Measurements from ENCODE around the gene PPP2R2B.

The PPP2R2B gene

DNA sequence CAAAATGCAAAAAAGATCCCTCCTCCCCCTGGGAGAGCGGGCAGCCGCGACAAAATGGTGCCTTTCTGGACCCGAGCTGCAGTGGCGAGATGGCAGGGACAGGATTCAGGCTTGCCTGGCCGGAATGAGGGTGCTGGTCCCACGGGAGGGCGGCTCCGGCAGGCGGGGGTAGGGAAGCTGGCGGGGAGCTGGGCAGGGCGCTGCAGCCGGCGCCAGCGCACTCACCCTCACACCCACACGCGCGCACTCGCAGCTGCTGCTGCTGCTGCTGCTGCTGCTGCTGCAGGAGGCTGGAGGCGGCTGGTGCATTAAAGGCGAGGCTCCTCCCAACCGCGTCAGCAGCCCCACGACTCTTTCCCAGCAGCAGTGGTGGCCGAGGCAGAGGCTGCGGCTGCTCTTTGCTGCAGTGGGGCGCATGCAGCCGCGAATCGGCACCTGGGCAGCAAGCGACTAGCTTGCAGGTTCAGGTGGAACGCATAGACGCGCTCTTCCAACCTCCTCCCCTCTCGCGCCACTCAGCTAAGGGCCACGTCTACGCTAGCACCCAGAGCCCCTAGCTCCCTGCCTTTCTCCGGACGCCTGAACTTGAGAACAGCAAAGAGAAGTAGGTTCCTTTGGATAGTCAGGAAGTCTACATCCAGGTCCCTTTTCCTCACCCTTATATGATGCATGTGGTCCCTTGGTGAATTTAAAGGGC, at the start of gene PPP2R2B:
PPP2R2B (minus strand) TSS at position 282 of the 697 bp plus-strand sequence.
- peak; percentile 75 for DNase-seq

- DNase-seq: no peak
Observed at GRCh38 chr5:146924132-146924531, 45.6 kb upstream of the PPP2R2B start.

DNA sequence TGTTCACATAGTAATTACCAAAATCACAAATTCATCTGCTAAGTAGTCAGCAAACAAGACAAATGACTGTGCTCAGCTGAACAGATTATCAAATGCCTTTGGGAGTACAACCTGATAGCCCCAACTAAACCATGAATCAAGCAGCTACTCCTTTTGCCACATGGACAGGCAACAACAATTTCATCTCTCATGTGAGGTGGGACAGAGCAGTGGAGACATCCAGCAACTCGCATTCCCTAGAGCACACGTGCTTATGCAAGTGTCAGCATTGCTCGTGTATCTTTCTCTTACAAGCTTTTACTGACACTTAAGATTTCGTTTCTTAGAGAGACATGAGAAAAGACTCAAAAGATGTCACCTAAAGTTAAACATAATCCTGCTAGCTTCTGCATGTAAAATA, 42.7 kb upstream of the PPP2R2B start:
- no peak for DNase-seq

DNA sequence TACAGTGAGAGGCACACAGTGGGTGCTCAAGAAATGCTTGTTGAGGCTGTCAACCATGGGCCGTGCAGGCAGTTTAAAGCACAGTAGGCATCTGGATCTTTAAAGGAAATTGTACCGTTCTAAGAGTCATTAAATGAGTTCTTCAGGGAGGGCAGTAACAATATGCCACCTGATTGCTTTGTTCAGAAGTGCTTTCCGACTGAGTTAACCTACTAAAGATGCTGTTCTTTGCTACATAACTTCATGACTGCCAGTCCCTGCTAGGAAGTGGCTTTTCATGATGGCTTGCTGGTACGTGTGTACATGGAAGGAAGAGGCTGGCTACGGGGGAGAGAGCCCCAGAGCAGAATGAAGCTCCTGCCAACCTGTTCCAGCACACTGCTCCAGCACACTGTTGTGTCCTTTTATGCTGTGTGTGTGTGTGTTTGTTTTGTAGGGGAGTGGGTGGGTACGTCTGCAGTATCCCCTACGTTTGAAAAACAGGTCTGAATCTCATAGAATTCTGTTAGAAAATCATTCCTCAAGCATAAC, 41.9 kb upstream of the PPP2R2B start:
- no peak for DNase-seq

- DNase-seq: no peak
Observed at GRCh38 chr5:146919304-146919703, 40.7 kb upstream of the PPP2R2B start.

GRCh38 chr5:146917931-146918330, 39.4 kb upstream of the PPP2R2B start:
- no peak for DNase-seq

- no peak for DNase-seq
Observed at GRCh38 chr5:146912874-146913273, 34.3 kb upstream of the PPP2R2B start.

- no peak for DNase-seq
Observed at GRCh38 chr5:146910239-146910638, 31.7 kb upstream of the PPP2R2B start.

- DNase-seq: no peak
Observed at GRCh38 chr5:146909255-146910068, 30.9 kb upstream of the PPP2R2B start.

- DNase-seq: no peak
Observed at GRCh38 chr5:146906803-146907202, 28.2 kb upstream of the PPP2R2B start.

DNA sequence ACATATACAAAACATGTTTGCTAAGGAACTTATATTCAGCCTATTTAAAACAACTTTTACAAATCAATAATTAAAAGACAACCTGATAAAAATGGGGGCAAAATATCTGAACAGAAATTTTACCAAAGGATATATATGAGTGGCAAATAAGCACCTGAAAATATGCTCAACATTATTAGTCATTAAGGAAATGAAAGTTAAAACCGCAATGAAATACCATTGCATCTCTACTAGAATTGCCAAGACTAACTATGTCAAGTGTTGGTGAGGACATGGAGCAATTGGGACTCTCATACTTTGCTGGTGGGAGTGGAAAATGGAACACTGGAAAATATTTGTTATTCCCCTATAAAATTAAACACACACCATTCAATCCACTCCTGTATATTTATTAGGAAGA, 26.3 kb upstream of the PPP2R2B start:
- DNase-seq: no peak

DNA sequence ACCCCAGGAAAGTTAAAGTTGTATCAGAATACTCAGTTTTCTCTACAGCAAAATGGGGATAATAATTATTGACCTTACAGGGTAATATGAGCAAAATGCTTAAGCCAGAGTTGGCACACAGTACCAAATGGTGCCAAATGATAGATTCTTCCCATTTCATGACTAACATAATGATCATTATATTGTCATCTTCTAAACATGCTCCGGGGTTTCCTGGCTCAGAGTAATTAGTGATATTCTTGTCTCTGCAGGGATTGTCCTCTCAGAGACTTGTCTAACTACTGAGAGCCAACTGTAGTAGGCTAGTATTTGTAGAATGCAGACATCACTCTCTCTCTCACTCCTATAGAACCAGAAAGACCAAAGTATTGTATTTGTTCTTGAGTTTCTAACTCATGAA, 25.2 kb upstream of the PPP2R2B start:
- no peak for DNase-seq

GRCh38 chr5:146902471-146902870, 23.9 kb upstream of the PPP2R2B start:
- DNase-seq: no peak

DNA sequence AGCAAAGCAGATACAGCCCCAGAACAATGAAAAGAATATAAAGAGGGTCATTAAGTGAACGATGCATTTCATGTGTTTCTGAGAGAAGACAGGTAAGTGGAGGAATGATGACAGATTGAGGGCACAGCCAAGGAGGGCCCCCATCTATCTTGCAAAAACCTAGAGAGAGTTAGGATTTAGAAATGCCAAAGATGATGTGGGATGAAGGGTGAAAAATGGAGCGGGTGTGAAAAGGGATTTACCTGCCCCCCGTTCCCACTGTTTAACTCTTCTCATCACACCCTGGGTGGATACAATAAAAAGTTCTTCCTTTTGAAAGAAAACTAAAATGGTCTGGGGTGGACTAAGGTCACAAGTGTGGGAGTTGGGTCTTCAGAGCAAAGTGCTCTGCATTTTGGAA, 18.5 kb upstream of the PPP2R2B start:
- no peak for DNase-seq

GRCh38 chr5:146894753-146895521, 16.4 kb upstream of the PPP2R2B start:
- no peak for DNase-seq

GRCh38 chr5:146893991-146894390, 15.4 kb upstream of the PPP2R2B start:
- no peak for DNase-seq

DNA sequence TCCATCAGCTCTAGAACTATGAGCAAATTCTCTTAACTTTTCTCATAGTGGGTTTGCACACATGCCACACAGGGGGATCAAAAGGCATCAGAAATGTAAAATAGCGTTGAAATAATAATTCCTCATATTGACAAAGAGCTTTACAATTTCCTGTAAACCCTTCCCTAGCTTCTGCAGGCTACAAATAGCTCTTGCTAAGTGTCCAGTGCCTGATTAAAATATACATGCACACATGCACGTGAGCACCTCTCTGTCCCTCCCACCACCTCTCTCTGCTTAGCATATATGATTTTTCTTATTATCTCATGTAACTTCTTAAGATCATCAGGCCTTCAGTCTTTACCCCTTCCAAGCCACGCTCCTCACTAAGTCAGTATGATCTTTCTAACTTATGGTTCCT, 13.7 kb upstream of the PPP2R2B start:
- DNase-seq: no peak

GRCh38 chr5:146891511-146891910, 13.0 kb upstream of the PPP2R2B start:
- no peak for DNase-seq

DNA sequence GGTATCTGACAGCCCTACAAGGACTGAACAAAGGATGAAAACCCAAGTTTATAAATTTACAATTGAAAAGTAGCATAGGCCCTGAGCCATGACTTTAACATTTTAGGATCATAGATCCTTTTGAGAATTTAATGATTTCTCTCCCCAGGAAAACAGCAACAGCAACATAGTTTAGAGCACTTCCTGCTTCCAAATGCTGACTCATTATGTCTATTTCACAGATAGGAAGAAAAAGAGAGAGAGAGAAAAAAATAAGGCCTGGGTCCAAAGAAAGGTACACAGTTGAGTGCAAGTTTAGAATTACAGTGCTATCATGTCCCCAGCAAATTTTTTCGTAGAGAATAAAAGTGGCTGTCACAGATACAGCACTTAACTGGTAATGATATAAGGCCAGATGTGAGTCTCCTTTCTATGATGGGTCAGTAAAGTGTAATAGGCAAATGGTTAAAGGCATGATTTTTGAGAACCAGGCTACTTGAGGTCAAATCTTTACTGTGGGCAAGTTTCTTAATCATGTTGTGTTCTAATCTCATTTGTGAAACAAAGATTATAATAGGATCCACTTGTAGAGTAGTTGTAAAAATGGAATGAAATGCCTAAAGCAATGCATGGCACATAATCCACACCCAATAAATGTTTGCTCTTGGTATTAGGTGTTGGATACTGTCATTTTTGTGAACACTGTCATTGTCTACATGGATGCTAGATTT, 12.3 kb upstream of the PPP2R2B start:
- DNase-seq: no peak

- no peak for DNase-seq
Observed at GRCh38 chr5:146890066-146890465, 11.5 kb upstream of the PPP2R2B start.

- DNase-seq: no peak
Observed at GRCh38 chr5:146889169-146889568, 10.6 kb upstream of the PPP2R2B start.

DNA sequence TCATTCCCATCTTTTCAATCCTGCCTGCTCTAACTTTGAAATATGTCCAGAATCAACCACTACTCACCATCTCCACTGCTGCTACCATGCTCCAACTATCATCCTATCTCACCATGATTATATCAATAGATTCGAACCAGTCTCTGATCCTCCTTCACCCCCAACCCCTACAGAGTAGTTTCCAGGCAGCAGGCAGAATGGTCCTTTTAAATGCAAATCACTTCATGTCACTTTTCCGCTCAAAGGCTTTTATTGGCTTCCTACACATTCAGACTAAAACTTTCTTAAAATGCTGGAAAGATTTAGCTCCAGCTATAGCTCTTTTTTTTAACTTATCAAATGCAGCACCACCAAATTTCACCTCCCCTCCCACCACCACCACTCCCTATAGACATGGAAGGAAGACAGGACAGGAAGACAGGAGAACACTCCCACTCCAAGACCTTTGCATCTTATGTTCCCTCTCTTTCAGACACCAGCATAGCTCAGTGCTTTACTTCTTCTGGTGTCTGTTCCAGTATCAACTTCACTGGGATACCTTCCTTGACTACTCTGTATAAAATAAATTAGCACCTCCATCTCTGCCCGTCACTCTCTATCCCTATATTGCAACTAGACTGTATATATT, 9.9 kb upstream of the PPP2R2B start:
- no peak for DNase-seq

All from activated CD8-positive, alpha-beta memory T cell treated with anti-CD3 and anti-CD28 coated beads for 24 hours (primary cell).